Smooth muscle cell (in vitro differentiated cells): ENCODE measurements around the gene TNFRSF14. TPM values are rescaled to one million over a fixed set of nuclear protein-coding genes. Genes with fewer than 3 reads are reported as not detected.
A peak's percentile ranks its signal among the peaks of the same experiment; 100 is the strongest.

Source experiments
- DNase-seq: peaks from one replicate; lab custom pipeline; 2025; ENCODE audit not compliant: unreplicated experiment; lab: John Stamatoyannopoulos, UW
- H2AFZ ChIP-seq: fragments of 200-600 bp; sonication (generic); 2 replicates; pipeline ENCODE4 v1.6.0; 2016; ENCODE audit warnings: antibody characterized with exemption, low read depth, mild to moderate bottlenecking
- H3F3A ChIP-seq: fragments of 200-600 bp; sonication (generic); 2 replicates; pipeline ENCODE4 v1.6.0; 2017; ENCODE audit warnings: antibody characterized with exemption, low read depth
- H3K27ac ChIP-seq: fragments of 200-600 bp; sonication (generic); 2 replicates; pipeline ENCODE4 v1.5.1; 2016; ENCODE audit warnings: low read depth, mild to moderate bottlenecking
- H3K27me3 ChIP-seq: fragments of 200-600 bp; sonication (generic); 2 replicates; pipeline ENCODE4 v1.6.1; 2016; ENCODE audit warnings: low read depth, mild to moderate bottlenecking
- H3K36me3 ChIP-seq: fragments of 200-600 bp; sonication (generic); 2 replicates; pipeline ENCODE4 v1.5.1; 2016; ENCODE audit warnings: low read depth
- H3K4me1 ChIP-seq: fragments of 200-600 bp; sonication (generic); 2 replicates; pipeline ENCODE4 v1.5.1; 2016; ENCODE audit warnings: low read depth
- H3K4me2 ChIP-seq: fragments of 200-600 bp; sonication (generic); 2 replicates; pipeline ENCODE4 v1.6.0; 2016; ENCODE audit warnings: mild to moderate bottlenecking
- H3K4me3 ChIP-seq: fragments of 200-600 bp; sonication (generic); 2 replicates; pipeline ENCODE4 v1.5.1; 2016; ENCODE audit warnings: mild to moderate bottlenecking
- H3K79me2 ChIP-seq: fragments of 200-600 bp; sonication (generic); 2 replicates; pipeline ENCODE4 v1.6.0; 2016; ENCODE audit warnings: low read depth, mild to moderate bottlenecking
- H3K9ac ChIP-seq: fragments of 200-600 bp; sonication (generic); 2 replicates; pipeline ENCODE4 v1.6.0; 2016; ENCODE audit warnings: low read depth
- H3K9me3 ChIP-seq: fragments of 200-600 bp; sonication (generic); replicated peaks from 2 replicates; pipeline ENCODE4 v1.5.1; 2016; ENCODE audit warnings: low read depth
- H4K20me1 ChIP-seq: fragments of 200-600 bp; sonication (generic); 2 replicates; pipeline ENCODE4 v1.6.0; 2016; ENCODE audit warnings: low read depth
- CTCF ChIP-seq: fragments of 200-600 bp; sonication (generic); IDR thresholded peaks from 2 replicates; pipeline ENCODE4 v1.5.1; 2017; ENCODE audit warnings: borderline replicate concordance, mild to moderate bottlenecking, antibody characterized with exemption; ENCODE audit not compliant: insufficient read depth, poor library complexity, severe bottlenecking
- WGBS: methylation state at CpG from one replicate; pipeline ENCODE4 v1.1.7; 2016; ENCODE audit warnings: low lambda C conversion rate; 5-methylcytosine and 5-hydroxymethylcytosine counted together
- polyA plus RNA-seq: library from polyadenylated mRNA; unstranded; fragments of >200 nt; fragmentation: Nextera tagmentation; extraction: Ambion mirVana; gene quantifications from 2 replicates; pipeline ENCODE4 v1.2.1, GENCODE V29; 2016
- total RNA-seq: library from RNA; depleted of rRNA; stranded (reverse); fragments of >200 nt; gene quantifications from 2 replicates; pipeline ENCODE4 v1.2.3, GENCODE V29; 2014

TNFRSF14 gene
- total and polyA plus RNA-seq, 2 experiments from 2014 or later = not detected

- no peaks in the 10 kb centered on the region for H3F3A ChIP-seq
- H2AFZ ChIP-seq = no peak overlapping the region
- no peaks in the 10 kb centered on the region for H3K9me3 ChIP-seq
- DNase-seq = no peak
- peaks cover 11% of the 10 kb centered on the region for H3K4me1 ChIP-seq
- H3K4me2 ChIP-seq = peak overlapping the region; percentile 98
- 73% methylated on average over 32 of the region's 32 CpGs for WGBS
- H3K4me3 ChIP-seq = no peak overlapping the region
- H3K79me2 ChIP-seq = peaks cover 42% of the 10 kb centered on the region
- H3K27ac ChIP-seq = no peak overlapping the region
- H3K27me3 ChIP-seq = peaks cover 8% of the 10 kb centered on the region
- no peaks in the 10 kb centered on the region for H3K36me3 ChIP-seq
- TF ChIP-seq CTCF = no peak
- peaks cover 63% of the 10 kb centered on the region for H4K20me1 ChIP-seq
- H3K9ac ChIP-seq = no peak overlapping the region
Measured at GRCh38 chr1:2523191-2523890, 32.8 kb upstream of the TNFRSF14 start.

- DNase-seq = no peak
- no peak overlapping the region for H2AFZ ChIP-seq
- no peaks in the 10 kb centered on the region for H3K9me3 ChIP-seq
- peaks cover 15% of the 10 kb centered on the region for H3K27me3 ChIP-seq
- H3K36me3 ChIP-seq = no peaks in the 10 kb centered on the region
- peaks cover 63% of the 10 kb centered on the region for H4K20me1 ChIP-seq
- WGBS = 90% methylated on average over 10 of the region's 10 CpGs
- peaks cover 42% of the 10 kb centered on the region for H3K79me2 ChIP-seq
- H3F3A ChIP-seq = no peaks in the 10 kb centered on the region
- H3K4me1 ChIP-seq = peaks cover 11% of the 10 kb centered on the region
- H3K4me2 ChIP-seq = peak overlapping the region; percentile 98
- H3K9ac ChIP-seq = no peak overlapping the region
- H3K4me3 ChIP-seq = no peak overlapping the region
- TF ChIP-seq CTCF = no peak
- no peak overlapping the region for H3K27ac ChIP-seq
Measured at GRCh38 chr1:2523891-2524609, 32.1 kb upstream of the TNFRSF14 start.

GRCh38 chr1:2525572-2525919, 30.6 kb upstream of the TNFRSF14 start:
- peaks cover 42% of the 10 kb centered on the region for H3K79me2 ChIP-seq
- 8% methylated on average over 20 of the region's 20 CpGs for WGBS
- peak overlapping the region; percentile 98 for H3K4me2 ChIP-seq
- H3K27ac ChIP-seq = peak overlapping the region; percentile 45
- H3K4me3 ChIP-seq = peak overlapping the region; percentile 99
- H3K27me3 ChIP-seq = peaks cover 26% of the 10 kb centered on the region
- no peaks in the 10 kb centered on the region for H3K9me3 ChIP-seq
- no peak overlapping the region for H2AFZ ChIP-seq
- DNase-seq = no peak
- H4K20me1 ChIP-seq = peaks cover 55% of the 10 kb centered on the region
- peak overlapping the region; percentile 91 for H3K9ac ChIP-seq
- TF ChIP-seq CTCF = no peak
- H3F3A ChIP-seq = no peaks in the 10 kb centered on the region
- peaks cover 17% of the 10 kb centered on the region for H3K4me1 ChIP-seq
- H3K36me3 ChIP-seq = no peaks in the 10 kb centered on the region
